HFFc6 (cell line): ENCODE results near the gene PPP1R12B. TPM values are rescaled to one million over a fixed set of nuclear protein-coding genes. Genes with fewer than 3 reads are reported as not detected.
"Not testable (repeated sequence)": the region's sequence is repeated elsewhere in the genome, so short reads cannot be mapped to it uniquely, and the experiment has no call there.

Experiments
- DNase-seq: peaks from one replicate; pipeline ENCODE4 v3.0.0-alpha.2; 2018
- H3K27ac Mint-ChIP-seq: 2 replicates; pipeline ENCODE4 v1.8.0; 2020; ENCODE audit warnings: mild to moderate bottlenecking, mixed read lengths
- H3K27me3 Mint-ChIP-seq: 2 replicates; pipeline ENCODE4 v1.8.0; 2021; ENCODE audit warnings: mild to moderate bottlenecking, moderate library complexity, mixed read lengths; ENCODE audit not compliant: insufficient read depth
- H3K36me3 Mint-ChIP-seq: 2 replicates; pipeline ENCODE4 v1.8.0; 2021; ENCODE audit warnings: low read depth, mixed read lengths
- H3K4me1 Mint-ChIP-seq: 2 replicates; pipeline ENCODE4 v1.8.0; 2020; ENCODE audit warnings: low read depth, mixed read lengths
- H3K4me3 Mint-ChIP-seq: 2 replicates; pipeline ENCODE4 v1.8.0; 2020; ENCODE audit warnings: mild to moderate bottlenecking, moderate library complexity, mixed read lengths
- H3K9me3 Mint-ChIP-seq: 2 replicates; pipeline ENCODE4 v1.8.0; 2020; ENCODE audit warnings: mild to moderate bottlenecking, mixed read lengths
- CTCF ChIP-seq: fragments of 200-600 bp; sonication (generic); IDR thresholded peaks from 2 replicates; pipeline ENCODE4 v1.5.0; 2021; ENCODE audit warnings: antibody characterized with exemption, mild to moderate bottlenecking
- total RNA-seq, 6 experiments: library from RNA; stranded (reverse); fragmentation: NEBNext Ultra II Directional; extraction: Animal tissue kit (Norgen Biotek cat#: 25700); gene quantifications; 2 replicates in 1 of 6; 3 replicates in 5 of 6; pipeline ENCODE4 v1.2.3, GENCODE V29; 2021

PPP1R12B gene
- total RNA-seq, 6 experiments from 2014 or later = 5.3 to 9.9 (median 6.9) TPM

DNA sequence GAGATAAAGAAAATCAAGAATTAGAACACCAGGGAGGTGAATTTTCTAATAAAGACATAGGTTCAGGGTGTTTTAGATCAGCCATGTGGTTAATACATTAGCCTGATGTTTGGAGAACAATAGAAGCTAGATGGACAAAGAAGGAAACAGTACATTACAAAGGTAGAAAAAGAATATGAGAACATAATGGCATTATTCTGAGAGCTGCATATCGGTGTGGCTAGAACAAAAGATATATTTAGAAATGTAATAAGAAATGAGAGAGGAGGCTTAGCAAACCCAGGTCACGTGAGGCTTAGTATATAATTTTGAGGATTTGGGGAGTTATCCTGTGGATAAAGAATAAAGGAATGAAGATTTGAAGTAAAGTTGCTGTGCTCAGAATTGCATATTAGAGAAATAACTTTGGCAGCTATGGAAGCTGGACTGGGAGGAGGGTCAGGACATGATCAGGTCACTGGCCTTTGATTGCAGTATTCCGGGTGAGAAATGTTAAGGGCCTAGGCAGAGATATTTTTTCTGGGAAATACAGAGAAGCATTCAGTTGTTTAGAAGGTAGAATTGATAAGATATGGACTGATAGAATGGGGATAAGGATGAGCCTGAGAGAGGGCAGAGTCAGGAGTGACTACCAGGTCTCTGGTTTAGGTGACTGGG lies 197.3 kb downstream of the PPP1R12B start:
- H3K27me3 Mint-ChIP-seq, H3K4me3 Mint-ChIP-seq, DNase-seq, H3K9me3 Mint-ChIP-seq, H3K36me3 Mint-ChIP-seq, H3K27ac Mint-ChIP-seq: not testable (repeated sequence)
- H3K4me1 Mint-ChIP-seq = peaks cover 18% of the 10 kb centered on the region

GRCh38 chr1:202546377-202546776 lies 197.9 kb downstream of the PPP1R12B start:
- peaks cover 15% of the 10 kb centered on the region for H3K4me1 Mint-ChIP-seq
- not testable (repeated sequence) for H3K27me3 Mint-ChIP-seq, H3K36me3 Mint-ChIP-seq, H3K9me3 Mint-ChIP-seq, DNase-seq, H3K4me3 Mint-ChIP-seq, H3K27ac Mint-ChIP-seq

DNA sequence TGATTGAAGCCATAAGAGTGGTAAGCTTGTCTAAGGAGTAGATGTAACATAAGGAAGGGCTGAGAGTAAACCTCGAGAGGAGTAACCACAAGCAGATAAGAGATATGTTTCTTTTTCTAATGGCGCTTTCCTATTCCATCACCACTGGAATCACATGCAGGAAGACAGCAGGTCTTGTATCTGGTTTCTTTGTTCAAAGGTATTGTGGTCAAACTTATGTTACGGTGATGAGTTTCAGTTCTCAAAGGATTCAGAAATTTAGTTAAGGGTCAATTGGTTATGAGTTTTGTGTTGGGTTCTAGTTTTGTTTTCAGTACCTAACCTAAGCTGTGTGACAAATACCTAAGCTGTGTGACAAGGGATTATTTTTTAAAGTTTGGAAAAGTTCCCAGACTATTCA lies 198.3 kb downstream of the PPP1R12B start:
- H3K27me3 Mint-ChIP-seq, H3K4me3 Mint-ChIP-seq, DNase-seq, H3K9me3 Mint-ChIP-seq, H3K36me3 Mint-ChIP-seq, H3K27ac Mint-ChIP-seq: not testable (repeated sequence)
- H3K4me1 Mint-ChIP-seq = peaks cover 19% of the 10 kb centered on the region

DNA sequence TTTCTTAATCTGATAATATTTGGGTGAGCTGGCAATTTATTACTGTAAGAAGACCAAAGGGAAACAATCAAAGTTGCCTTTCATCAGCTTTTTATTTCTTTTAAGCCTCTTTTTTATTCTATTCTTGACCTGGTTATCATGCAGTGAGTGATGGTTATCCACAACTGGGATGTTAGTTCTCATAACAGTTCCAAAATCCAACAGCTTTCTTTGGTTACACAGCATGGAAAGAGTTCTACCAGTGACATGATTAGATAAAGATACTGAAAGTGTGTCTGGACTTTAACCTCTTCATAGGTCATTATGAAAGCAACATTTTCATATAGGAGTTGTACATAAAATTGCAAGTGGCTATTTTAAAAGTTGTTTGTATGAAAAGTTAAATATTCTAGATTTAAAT lies 198.7 kb downstream of the PPP1R12B start:
- Mint-ChIP-seq H3K9me3 (no peaks in the 10 kb centered on the region), H3K27ac (no peak overlapping the region), H3K27me3 (no peaks in the 10 kb centered on the region), H3K36me3 (no peaks in the 10 kb centered on the region), H3K4me3 (no peak overlapping the region), H3K4me1 (peaks cover 23% of the 10 kb centered on the region)
- no peak for TF ChIP-seq CTCF
- no peak for DNase-seq

DNA sequence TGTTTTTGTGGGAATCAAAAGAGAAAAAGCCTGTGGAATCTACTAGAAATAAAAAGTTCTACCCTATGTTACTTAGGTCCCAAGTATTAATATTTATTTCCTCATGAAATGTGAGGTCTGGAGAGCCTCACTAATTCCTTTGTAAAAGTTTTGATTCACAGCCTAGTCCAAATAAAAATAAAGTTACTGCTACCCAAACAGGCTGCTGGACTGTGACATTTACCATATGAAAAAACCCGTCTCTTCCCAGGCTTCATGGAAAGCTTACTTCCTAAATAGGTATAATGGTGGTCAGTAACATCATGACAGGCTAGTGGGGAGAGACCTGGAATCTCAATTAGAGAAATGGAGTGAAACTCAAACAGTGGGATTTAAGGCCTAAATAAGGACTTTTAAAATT lies 201.6 kb downstream of the PPP1R12B start:
- H3K4me3 Mint-ChIP-seq, H3K36me3 Mint-ChIP-seq, H3K27ac Mint-ChIP-seq, H3K27me3 Mint-ChIP-seq, H3K9me3 Mint-ChIP-seq, DNase-seq: not testable (repeated sequence)
- peaks cover 35% of the 10 kb centered on the region for H3K4me1 Mint-ChIP-seq

- Mint-ChIP-seq H3K4me3 (no peak overlapping the region), H3K36me3 (no peaks in the 10 kb centered on the region), H3K27ac (no peak overlapping the region), H3K27me3 (no peaks in the 10 kb centered on the region; the same call in 1 of the 2 replicates), H3K9me3 (no peaks in the 10 kb centered on the region), H3K4me1 (peaks cover 31% of the 10 kb centered on the region)
- DNase-seq = no peak
- no peak for TF ChIP-seq CTCF
Measured at GRCh38 chr1:202551683-202552082, 203.2 kb downstream of the PPP1R12B start.

GRCh38 chr1:202552615-202553014 lies 204.1 kb downstream of the PPP1R12B start:
- H3K4me3 Mint-ChIP-seq, H3K36me3 Mint-ChIP-seq, H3K9me3 Mint-ChIP-seq, H3K27ac Mint-ChIP-seq, H3K27me3 Mint-ChIP-seq, DNase-seq: not testable (repeated sequence)
- H3K4me1 Mint-ChIP-seq = peaks cover 26% of the 10 kb centered on the region

DNA sequence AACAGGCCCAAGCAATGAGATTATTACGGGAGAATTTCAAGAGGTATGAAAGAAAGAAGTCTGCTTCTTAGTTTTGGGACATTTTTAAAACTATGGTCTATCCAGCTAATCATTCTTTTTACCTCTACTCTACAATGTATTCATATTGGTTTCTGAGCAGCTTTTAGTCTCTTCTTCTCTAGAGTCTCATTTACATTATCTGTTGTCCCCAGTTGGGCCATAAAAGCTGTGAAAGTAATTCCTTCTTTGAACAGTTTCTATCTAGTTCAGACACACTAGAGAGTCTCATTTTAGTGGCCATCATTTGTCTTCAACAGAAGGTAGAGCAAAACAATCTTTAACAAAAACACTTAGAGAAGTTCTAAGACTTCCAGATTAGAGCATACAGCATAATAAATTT lies 204.6 kb downstream of the PPP1R12B start:
- H3K4me3 Mint-ChIP-seq, H3K27me3 Mint-ChIP-seq, H3K9me3 Mint-ChIP-seq, DNase-seq, H3K27ac Mint-ChIP-seq, H3K36me3 Mint-ChIP-seq: not testable (repeated sequence)
- peaks cover 26% of the 10 kb centered on the region for H3K4me1 Mint-ChIP-seq

DNA sequence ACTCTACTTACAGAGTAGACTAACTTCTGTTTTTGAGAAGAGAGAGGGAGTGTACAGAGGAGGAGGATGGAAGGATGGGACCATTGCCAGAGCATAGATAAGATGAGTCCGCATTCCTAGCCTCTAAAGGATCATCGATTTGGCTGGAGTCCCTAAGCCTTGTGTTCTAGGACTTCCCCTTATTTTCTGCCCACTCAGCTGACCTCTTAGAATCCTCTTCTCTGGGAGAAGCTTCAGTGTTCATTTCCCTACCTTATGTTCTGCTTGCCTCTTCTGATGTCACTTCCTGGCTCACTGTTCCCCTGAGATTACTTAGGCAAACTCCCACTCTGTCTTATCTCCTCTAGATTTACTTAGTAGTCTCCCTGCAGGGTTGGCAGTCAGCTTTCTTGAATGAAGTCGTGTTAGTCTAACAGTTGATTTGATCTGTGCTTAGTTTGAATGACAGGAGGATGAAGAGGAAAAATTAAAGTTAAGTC lies 205.1 kb downstream of the PPP1R12B start:
- Mint-ChIP-seq H3K27me3 (no peaks in the 10 kb centered on the region; the same call in 1 of the 2 replicates), H3K4me3 (no peak overlapping the region), H3K4me1 (peaks cover 26% of the 10 kb centered on the region), H3K9me3 (no peaks in the 10 kb centered on the region), H3K36me3 (no peaks in the 10 kb centered on the region), H3K27ac (no peak overlapping the region)
- DNase-seq = no peak
- TF ChIP-seq CTCF = no peak

GRCh38 chr1:202554619-202555018 lies 206.1 kb downstream of the PPP1R12B start:
- not testable (repeated sequence) for H3K9me3 Mint-ChIP-seq, H3K27ac Mint-ChIP-seq, DNase-seq, H3K36me3 Mint-ChIP-seq, H3K4me3 Mint-ChIP-seq, H3K27me3 Mint-ChIP-seq
- H3K4me1 Mint-ChIP-seq = peaks cover 26% of the 10 kb centered on the region

DNA sequence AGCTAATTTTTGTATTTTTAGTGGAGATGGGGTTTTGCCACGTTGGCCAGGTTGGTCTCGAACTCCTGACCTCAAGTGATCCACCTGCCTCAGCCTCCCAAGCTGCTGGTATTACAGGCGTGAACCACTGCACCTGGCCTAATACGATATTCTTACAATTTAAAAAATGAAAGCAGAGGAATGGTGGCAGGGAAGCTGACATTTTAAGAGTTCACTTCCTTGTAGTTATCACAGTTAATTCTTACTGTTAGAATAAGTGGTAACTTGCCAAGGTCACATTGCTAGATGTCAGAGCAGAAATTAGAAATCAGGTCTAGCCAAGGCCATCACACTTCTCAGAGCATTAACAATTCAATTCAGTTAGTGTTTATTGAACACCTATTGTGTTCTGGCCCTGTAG lies 207.5 kb downstream of the PPP1R12B start:
- DNase-seq, H3K36me3 Mint-ChIP-seq, H3K9me3 Mint-ChIP-seq, H3K27ac Mint-ChIP-seq, H3K4me3 Mint-ChIP-seq, H3K27me3 Mint-ChIP-seq: not testable (repeated sequence)
- peaks cover 26% of the 10 kb centered on the region for H3K4me1 Mint-ChIP-seq
